H1 (cell line): ENCODE results near the gene KCNB1. TPM values are rescaled to one million over a fixed set of nuclear protein-coding genes. Genes with fewer than 3 reads are reported as not detected.
A peak's percentile ranks its signal among the peaks of the same experiment; 100 is the strongest.

Experiments
- CTCF ChIA-PET: fragments of 300-600 bp; sonication (Branson Sonifier 250); formaldehyde crosslinking; loops from one replicate; lab custom pipeline; 2021; ENCODE audit not compliant: partially characterized antibody; lab: Charles Lee
- POLR2A ChIA-PET: fragments of 300-600 bp; sonication (Branson Sonifier 250); formaldehyde crosslinking; loops from one replicate; lab custom pipeline; 2021; ENCODE audit warnings: inconsistent platforms; ENCODE audit not compliant: partially characterized antibody; lab: Charles Lee
- DNase-seq, 2 experiments: peaks; one replicate each; pipeline versions ENCODE4 v3.0.0 to v3.0.0-alpha.2; 2010 to 2022; ENCODE audit warnings: low spot score in 2 of 2, low read depth in 1 of 2, mixed read lengths in 1 of 2
- FAIRE-seq: peaks from 2 replicates; lab custom pipeline; 2011; peaks lifted over from hg19 to GRCh38; lab: Jason Lieb, UNC
- H2AFZ ChIP-seq: 2 replicates; pipeline ENCODE4 v1.8.1; 2012; ENCODE audit warnings: low read length, inconsistent platforms
- H2AK5ac ChIP-seq: 2 replicates; pipeline ENCODE4 v1.6.1; 2013; ENCODE audit warnings: low read depth, low read length
- H2BK120ac ChIP-seq: replicated peaks from 2 replicates; pipeline ENCODE3; 2013; ENCODE audit warnings: low read depth, low read length, inconsistent platforms
- H2BK12ac ChIP-seq: 2 replicates; pipeline ENCODE4 v1.6.1; 2013; ENCODE audit warnings: low read depth, low read length
- H2BK15ac ChIP-seq: 2 replicates; pipeline ENCODE4 v1.6.1; 2013; ENCODE audit warnings: low read length
- H2BK20ac ChIP-seq: 2 replicates; pipeline ENCODE4 v1.6.1; 2013; ENCODE audit warnings: low read length
- H2BK5ac ChIP-seq: 2 replicates; pipeline ENCODE4 v1.6.1; 2013; ENCODE audit warnings: low read depth, low read length
- H3K14ac ChIP-seq: 2 replicates; pipeline ENCODE4 v1.6.1; 2013; ENCODE audit warnings: inconsistent platforms; ENCODE audit not compliant: insufficient read length
- H3K18ac ChIP-seq: 2 replicates; pipeline ENCODE4 v1.6.1; 2013; ENCODE audit warnings: low read length; ENCODE audit errors: extremely low read depth
- H3K23ac ChIP-seq: 2 replicates; pipeline ENCODE4 v1.6.1; 2013; ENCODE audit warnings: inconsistent platforms; ENCODE audit not compliant: insufficient read length
- H3K23me2 ChIP-seq: 2 replicates; pipeline ENCODE4 v1.6.1; 2013; ENCODE audit warnings: low read depth, low read length
- H3K27ac ChIP-seq: 2 replicates; pipeline ENCODE4 v1.6.1; 2011; ENCODE audit warnings: low read depth, low read length, inconsistent platforms
- H3K27me3 ChIP-seq, 4 experiments: replicated peaks in 1 of 4; 1 replicate in 1 of 4; 2 replicates in 3 of 4; pipeline versions ENCODE4 v1.6.1 to v1.8.1; 2011 to 2013; ENCODE audit warnings: low read length in 3 of 4, mild to moderate bottlenecking in 3 of 4, inconsistent platforms in 2 of 4, mixed read lengths in 2 of 4, moderate library complexity in 1 of 4; ENCODE audit not compliant: control insufficient read depth in 3 of 4, insufficient read depth in 3 of 4; ENCODE audit errors: extremely low read depth in 1 of 4
- H3K36me3 ChIP-seq, 4 experiments: 2 replicates each; pipeline versions ENCODE4 v1.6.1 to v1.8.1; 2011 to 2013; ENCODE audit warnings: mild to moderate bottlenecking in 4 of 4, low read length in 3 of 4, moderate library complexity in 2 of 4, control low read depth in 1 of 4, inconsistent platforms in 1 of 4; ENCODE audit not compliant: insufficient read depth in 4 of 4, control insufficient read depth in 2 of 4
- H3K4ac ChIP-seq: replicated peaks from 2 replicates; pipeline ENCODE3; 2013; ENCODE audit warnings: low read length, low read depth, mixed read lengths, inconsistent platforms; ENCODE audit not compliant: insufficient read length
- H3K4me1 ChIP-seq, 4 experiments: replicated peaks in 1 of 4; 1 replicate in 1 of 4; 2 replicates in 3 of 4; pipeline versions ENCODE4 v1.6.1 to v1.8.1; 2011 to 2013; ENCODE audit warnings: low read length in 3 of 4, inconsistent platforms in 2 of 4, mixed read lengths in 1 of 4; ENCODE audit not compliant: insufficient read depth in 4 of 4, control insufficient read depth in 3 of 4
- H3K4me2 ChIP-seq, 2 experiments: 2 replicates each; pipeline versions ENCODE4 v1.6.1 to v1.8.1; 2011 to 2013; ENCODE audit warnings: low read depth in 2 of 2, low read length in 2 of 2, control low read depth in 1 of 2, inconsistent platforms in 1 of 2, mild to moderate bottlenecking in 1 of 2; ENCODE audit not compliant: insufficient read depth in 1 of 2
- H3K4me3 ChIP-seq, 4 experiments: fragments of 200-600, 300-600 bp in 1 of 4; sonication (generic), shearing (Covaris generic), sonication (Bioruptor Twin) in 1 of 4; 2 replicates each; pipeline versions ENCODE4 v1.5.1 to v1.8.1; 2011 to 2016; ENCODE audit warnings: low read length in 4 of 4, low read depth in 3 of 4, control low read depth in 2 of 4, inconsistent platforms in 2 of 4, mild to moderate bottlenecking in 2 of 4, mixed read lengths in 1 of 4, moderate library complexity in 1 of 4; ENCODE audit not compliant: insufficient read depth in 2 of 4; ENCODE audit errors: extremely low read depth in 1 of 4
- H3K56ac ChIP-seq: replicated peaks from 2 replicates; pipeline ENCODE3; 2013; ENCODE audit warnings: low read depth, mild to moderate bottlenecking, mixed read lengths, low read length, inconsistent platforms; ENCODE audit not compliant: insufficient read length
- H3K79me1 ChIP-seq: 2 replicates; pipeline ENCODE4 v1.6.1; 2013; ENCODE audit warnings: low read depth, low read length, control low read depth
- H3K79me2 ChIP-seq, 2 experiments: 2 replicates each; pipeline versions ENCODE4 v1.6.1 to v1.8.1; 2012 to 2013; ENCODE audit warnings: low read length in 2 of 2, mild to moderate bottlenecking in 2 of 2, inconsistent platforms in 1 of 2; ENCODE audit not compliant: insufficient read depth in 2 of 2, control insufficient read depth in 1 of 2
- H3K9ac ChIP-seq, 4 experiments: replicated peaks in 1 of 4; 1 replicate in 1 of 4; 2 replicates in 3 of 4; pipeline versions ENCODE4 v1.6.1 to v1.8.1; 2011 to 2013; ENCODE audit warnings: low read depth in 3 of 4, low read length in 3 of 4, control low read depth in 2 of 4, mild to moderate bottlenecking in 2 of 4, moderate library complexity in 2 of 4, inconsistent platforms in 1 of 4; ENCODE audit errors: extremely low read depth in 1 of 4
- H3K9me3 ChIP-seq, 2 experiments: 2 replicates each; pipeline versions ENCODE4 v1.6.1 to v1.8.1; 2012 to 2013; ENCODE audit warnings: mild to moderate bottlenecking in 2 of 2, moderate library complexity in 2 of 2, control low read depth in 1 of 2, inconsistent platforms in 1 of 2, low read depth in 1 of 2, low read length in 1 of 2, mixed read lengths in 1 of 2; ENCODE audit not compliant: insufficient read depth in 2 of 2
- H4K20me1 ChIP-seq, 2 experiments: replicated peaks in 1 of 2; 2 replicates each; pipeline versions ENCODE3 to v1.8.1; 2011 to 2013; ENCODE audit warnings: inconsistent platforms in 2 of 2, low read length in 2 of 2, mild to moderate bottlenecking in 1 of 2; ENCODE audit not compliant: insufficient read depth in 2 of 2, control insufficient read depth in 1 of 2
- H4K5ac ChIP-seq: 2 replicates; pipeline ENCODE4 v1.6.1; 2013; ENCODE audit warnings: low read length, low read depth, mixed read lengths, inconsistent platforms; ENCODE audit not compliant: insufficient read length
- H4K8ac ChIP-seq: 2 replicates; pipeline ENCODE4 v1.8.0; 2013; ENCODE audit warnings: mild to moderate bottlenecking, moderate library complexity, low read length, inconsistent platforms; ENCODE audit not compliant: insufficient read depth; ENCODE audit errors: extremely low read depth
- H4K91ac ChIP-seq: replicated peaks from 2 replicates; pipeline ENCODE3; 2013; ENCODE audit warnings: low read length, mixed read lengths, inconsistent platforms; ENCODE audit not compliant: insufficient read length
- CREB1 ChIP-seq: IDR thresholded peaks from 2 replicates; pipeline ENCODE4 v1.6.1; 2012; ENCODE audit warnings: inconsistent platforms
- JUND ChIP-seq: IDR thresholded peaks from 2 replicates; pipeline ENCODE4 v1.6.1; 2011; ENCODE audit warnings: mild to moderate bottlenecking, improper control_type of control experiment, low read length
- KDM1A ChIP-seq: fragments of 200-600, 300-600 bp; sonication (generic); IDR thresholded peaks from 2 replicates; pipeline ENCODE4 v1.7.1; 2016; ENCODE audit warnings: mild to moderate bottlenecking, low read length, borderline replicate concordance
- RXRA ChIP-seq: IDR thresholded peaks from 2 replicates; pipeline ENCODE4 v1.6.1; 2011; ENCODE audit warnings: low read depth, mild to moderate bottlenecking, low read length, moderate library complexity; ENCODE audit not compliant: insufficient read depth
- SIRT6 ChIP-seq: IDR thresholded peaks from one replicate; pipeline ENCODE4 v1.7.1; 2012; ENCODE audit warnings: low read length, inconsistent platforms
- SRF ChIP-seq: IDR thresholded peaks from 2 replicates; pipeline ENCODE4 v1.6.1; 2011; ENCODE audit warnings: mild to moderate bottlenecking, low read depth, low read length, moderate library complexity
- polyA plus RNA-seq, 7 experiments: library from polyadenylated mRNA; depleted of rRNA in 3 of 7; stranded (reverse) in 5 of 7; unstranded in 2 of 7; fragments of >200 nt in 5 of 7; fragments of 200-250 nt in 2 of 7; gene quantifications; 1 replicate in 5 of 7; 2 replicates in 1 of 7; 4 replicates in 1 of 7; pipeline versions ENCODE4 v1.2.1 to v1.2.3, GENCODE V29; 2011 to 2013; ENCODE audit warnings: missing spikeins in 2 of 7, mixed read lengths in 2 of 7
- total RNA-seq: library from RNA; stranded (reverse); fragmentation: NEBNext Ultra II Directional; extraction: Animal tissue kit (Norgen Biotek cat#: 25700); gene quantifications from 2 replicates; pipeline ENCODE4 v1.2.1, GENCODE V29; 2021
- TF ChIP-seq, protein P1 (sequence below), 3 experiments: IDR thresholded peaks; 1 replicate in 2 of 3; 2 replicates in 1 of 3; pipeline versions ENCODE4 v1.5.1 to v1.6.1; 2011; ENCODE audit warnings: low read length in 3 of 3, mild to moderate bottlenecking in 3 of 3, inconsistent platforms in 2 of 3, low read depth in 1 of 3, moderate library complexity in 1 of 3; ENCODE audit not compliant: insufficient read depth in 1 of 3; ENCODE audit errors: control extremely low read depth in 1 of 3

KCNB1 gene
- total and polyA plus RNA-seq, 2 of the 8 experiments (the other 6 are each of a cell fraction or from before 2014, with no cell fraction given): 0.58 to 0.67 TPM

DNA sequence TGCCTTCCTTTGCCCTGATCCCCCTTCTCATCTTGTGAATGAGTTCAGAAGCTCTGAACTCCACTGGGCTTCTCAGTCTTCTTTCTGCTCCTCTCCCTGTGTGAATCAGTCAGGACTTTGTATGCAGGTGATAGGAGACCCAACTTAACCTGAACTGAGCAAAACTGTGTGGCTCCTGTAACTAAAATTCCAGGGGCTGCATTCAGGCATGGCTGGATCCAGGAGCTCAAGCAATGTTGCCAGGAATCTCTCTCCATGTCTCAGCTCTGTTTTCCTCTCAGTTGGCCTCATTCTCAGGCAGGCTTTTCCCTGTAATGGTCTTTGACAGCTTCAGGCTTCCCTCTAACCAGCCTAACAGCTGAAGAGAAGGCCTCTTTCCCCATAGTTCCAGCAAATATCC, 153.7 kb downstream of the KCNB1 start:
- H3K18ac ChIP-seq: no peak overlapping the region
- H2BK15ac ChIP-seq: no peak overlapping the region
- no peak for TF ChIP-seq CREB1
- no peak for TF ChIP-seq SIRT6
- no peak for TF ChIP-seq JUND
- TF ChIP-seq SRF: no peak
- TF ChIP-seq KDM1A: peak; percentile 61; the same call in 1 of the 2 replicates
- TF ChIP-seq, protein P1, sequence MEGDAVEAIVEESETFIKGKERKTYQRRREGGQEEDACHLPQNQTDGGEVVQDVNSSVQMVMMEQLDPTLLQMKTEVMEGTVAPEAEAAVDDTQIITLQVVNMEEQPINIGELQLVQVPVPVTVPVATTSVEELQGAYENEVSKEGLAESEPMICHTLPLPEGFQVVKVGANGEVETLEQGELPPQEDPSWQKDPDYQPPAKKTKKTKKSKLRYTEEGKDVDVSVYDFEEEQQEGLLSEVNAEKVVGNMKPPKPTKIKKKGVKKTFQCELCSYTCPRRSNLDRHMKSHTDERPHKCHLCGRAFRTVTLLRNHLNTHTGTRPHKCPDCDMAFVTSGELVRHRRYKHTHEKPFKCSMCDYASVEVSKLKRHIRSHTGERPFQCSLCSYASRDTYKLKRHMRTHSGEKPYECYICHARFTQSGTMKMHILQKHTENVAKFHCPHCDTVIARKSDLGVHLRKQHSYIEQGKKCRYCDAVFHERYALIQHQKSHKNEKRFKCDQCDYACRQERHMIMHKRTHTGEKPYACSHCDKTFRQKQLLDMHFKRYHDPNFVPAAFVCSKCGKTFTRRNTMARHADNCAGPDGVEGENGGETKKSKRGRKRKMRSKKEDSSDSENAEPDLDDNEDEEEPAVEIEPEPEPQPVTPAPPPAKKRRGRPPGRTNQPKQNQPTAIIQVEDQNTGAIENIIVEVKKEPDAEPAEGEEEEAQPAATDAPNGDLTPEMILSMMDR (IDR thresholded peaks at IDR 0.05; ENCODE audit: control extremely low read depth in 1 of 3, insufficient read depth in 1 of 3, low read depth in 1 of 3, low read length in 3 of 3): no peak
- TF ChIP-seq RXRA: no peak
- no peak overlapping the region for H3K9ac ChIP-seq
- no peaks in the 10 kb centered on the region for H3K9me3 ChIP-seq
- peaks cover 0 to 5% (median 1%) of the 10 kb centered on the region in 4 experiments; a peak in 3 of 7 replicates for H3K4me1 ChIP-seq
- H3K4me3 ChIP-seq: no peak overlapping the region
- H4K5ac ChIP-seq: no peak overlapping the region
- CTCF ChIA-PET: interaction anchor here (0.9 to 2.9 kb wide), 6 partner anchors 8 to 178 kb away, joined by 3 to 17 read pairs (median 4); no protein-coding TSS in a partner anchor
- H2BK120ac ChIP-seq: no peak overlapping the region
- no peaks in the 10 kb centered on the region for H3K36me3 ChIP-seq
- H3K4ac ChIP-seq: no peak overlapping the region
- DNase-seq (no peak), FAIRE-seq (no peak)
- H3K56ac ChIP-seq: no peak overlapping the region
- no peak overlapping the region for H2BK20ac ChIP-seq
- no peaks in the 10 kb centered on the region for H3K79me1 ChIP-seq
- H4K20me1 ChIP-seq: no peaks in the 10 kb centered on the region
- H4K8ac ChIP-seq: no peak overlapping the region
- peaks cover 4% of the 10 kb centered on the region; the same call in 1 of the 2 replicates for H3K23me2 ChIP-seq
- POLR2A ChIA-PET: interaction anchor here (1.4 to 41.0 kb wide), 2 partner anchors 10 to 45 kb away, joined by 3 to 1132 read pairs; partner anchors contain the start of gene ZNFX1
- H3K23ac ChIP-seq: no peak overlapping the region
- no peak overlapping the region for H3K4me2 ChIP-seq
- H2BK12ac ChIP-seq: no peak overlapping the region
- no peak overlapping the region for H2BK5ac ChIP-seq
- H3K27me3 ChIP-seq: no peaks in the 10 kb centered on the region; a peak in 1 of 7 replicates
- no peak overlapping the region for H3K14ac ChIP-seq
- H3K27ac ChIP-seq: no peak overlapping the region
- H2AFZ ChIP-seq: no peak overlapping the region
- H4K91ac ChIP-seq: no peak overlapping the region
- no peak overlapping the region for H2AK5ac ChIP-seq
- H3K79me2 ChIP-seq: no peaks in the 10 kb centered on the region
